Measurements from ENCODE around the gene CEP41. TPM values are rescaled to one million over a fixed set of nuclear protein-coding genes. Genes with fewer than 3 reads are reported as not detected.

CEP41 gene
- polyA plus RNA-seq, 3 donors = 2.9 to 8.5 (median 7.2) TPM

DNA sequence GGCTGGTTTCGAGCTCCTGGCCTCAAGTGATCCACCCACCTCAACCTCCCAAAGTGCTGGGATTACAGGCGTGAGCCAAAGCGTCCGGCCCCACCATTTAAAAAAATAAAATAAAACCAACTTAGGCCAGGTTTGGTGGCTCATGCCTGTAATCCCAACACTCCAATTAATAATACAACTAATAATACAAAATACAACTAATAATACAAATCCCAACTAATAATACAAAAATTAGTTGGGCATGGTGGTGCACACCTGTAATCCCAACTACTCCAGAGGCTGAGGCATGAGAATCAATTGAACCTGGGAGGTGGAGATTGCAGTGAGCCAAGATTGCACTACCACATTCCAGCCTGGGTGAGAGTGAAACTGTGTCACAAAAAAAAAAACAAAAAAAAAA is 27.6 kb downstream of the CEP41 start:
- peaks cover 3 to 8% of the 10 kb centered on the region in 2 donors for H3K4me1 ChIP-seq (ENCODE audit: control insufficient read depth in 1 of 2, insufficient read depth in 2 of 2, low read length in 2 of 2)
- H3K27ac Mint-ChIP-seq = no peak overlapping the region
- no peak for TF ChIP-seq CTCF (IDR thresholded peaks at IDR 0.05)
- H2AFZ ChIP-seq (ENCODE audit: insufficient read depth, low read depth, low read length, poor library complexity, severe bottlenecking) = no peak overlapping the region
- intact Hi-C loops (cut with micrococcal nuclease) = no loop called here
- H3K9ac ChIP-seq (ENCODE audit: insufficient read depth, low read length, poor library complexity, severe bottlenecking) = no peak overlapping the region
- H3K4me3 Mint-ChIP-seq = no peak overlapping the region
- H3K79me2 ChIP-seq (ENCODE audit: insufficient read depth, low read length) = no peaks in the 10 kb centered on the region
- H3K9me3 ChIP-seq (replicated peaks in 1 of 2; ENCODE audit: control insufficient read depth in 1 of 2, insufficient read depth in 1 of 2, low read length in 2 of 2) = no peaks in the 10 kb centered on the region
- no peaks in the 10 kb centered on the region for H4K20me1 ChIP-seq (ENCODE audit: insufficient read depth, low read length)
- no peak overlapping the region for H3K4me2 ChIP-seq (replicated peaks; ENCODE audit: extremely low read depth, low read length, poor library complexity, severe bottlenecking)
- H3K9me3 Mint-ChIP-seq = no peaks in the 10 kb centered on the region
- WGBS (ENCODE audit: insufficient coverage) = 90% methylated on average over 3 of the region's 4 CpGs
- H3K36me3 ChIP-seq (replicated peaks in 1 of 2; ENCODE audit: control insufficient read depth in 1 of 2, insufficient read depth in 2 of 2, low read length in 2 of 2) = no peaks in the 10 kb centered on the region
- peaks cover 0 to 2% (median 0%) of the 10 kb centered on the region in 3 donors for H3K27me3 Mint-ChIP-seq (ENCODE audit: low read depth in 3 of 3)
- peaks cover 22% of the 10 kb centered on the region for H3K4me1 Mint-ChIP-seq
- H3K36me3 Mint-ChIP-seq = peaks cover 0 to 16% of the 10 kb centered on the region in 2 donors
- DNase-seq = no peak
- H3K27me3 ChIP-seq (ENCODE audit: control insufficient read depth in 2 of 2, insufficient read depth in 2 of 2, low read length in 2 of 2) = no peaks in the 10 kb centered on the region
- no peak overlapping the region for H3K27ac ChIP-seq (ENCODE audit: low read depth in 1 of 2, low read length in 2 of 2)
- H3K4me3 ChIP-seq (replicated peaks in 1 of 3; ENCODE audit: low read depth in 2 of 3, low read length in 3 of 3) = no peak overlapping the region

DNA sequence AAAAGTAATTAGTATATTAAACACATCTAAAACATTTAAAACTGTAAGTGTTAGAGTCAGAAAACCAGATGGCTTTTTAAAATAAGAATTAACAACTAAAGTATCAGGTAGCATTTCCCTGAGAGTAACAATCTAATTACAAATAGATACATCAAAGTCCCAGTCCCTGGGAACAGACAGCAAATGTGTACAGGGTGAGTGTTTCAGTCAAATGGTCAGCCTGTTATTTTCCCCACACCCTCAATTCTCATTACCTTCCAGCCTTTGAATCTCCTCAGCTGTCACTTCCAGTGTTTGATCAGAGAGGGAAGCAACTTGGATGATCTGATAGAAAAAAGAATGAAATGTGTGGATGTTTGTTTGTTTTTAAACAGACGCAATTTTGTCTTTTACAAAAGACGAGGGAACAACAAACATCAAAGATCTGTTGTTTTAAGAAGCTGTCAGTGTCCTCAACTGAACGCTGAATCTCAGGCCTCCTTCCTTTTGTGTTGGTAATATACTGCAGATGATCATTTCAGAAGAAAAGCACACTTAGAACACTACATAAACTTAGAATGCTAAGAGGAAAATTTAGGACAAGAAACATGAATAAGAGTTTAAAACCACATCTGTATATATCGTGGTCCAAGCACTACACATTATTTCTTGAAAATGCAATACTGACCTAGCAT is 29.8 kb downstream of the CEP41 start:
- no peaks in the 10 kb centered on the region for H3K36me3 ChIP-seq (replicated peaks in 1 of 2; ENCODE audit: control insufficient read depth in 1 of 2, insufficient read depth in 2 of 2, low read length in 2 of 2)
- intact Hi-C loops (cut with micrococcal nuclease) = no loop called here
- no peaks in the 10 kb centered on the region for H3K9me3 ChIP-seq (replicated peaks in 1 of 2; ENCODE audit: control insufficient read depth in 1 of 2, insufficient read depth in 1 of 2, low read length in 2 of 2)
- no peak for TF ChIP-seq CTCF (IDR thresholded peaks at IDR 0.05)
- Mint-ChIP-seq H3K4me3 (no peak overlapping the region), H3K9me3 (no peaks in the 10 kb centered on the region), H3K4me1 (peaks cover 16% of the 10 kb centered on the region), H3K36me3 (peaks cover 0 to 16% of the 10 kb centered on the region in 2 donors), H3K27ac (no peak overlapping the region), H3K27me3 (ENCODE audit: low read depth in 3 of 3) (peaks cover 0 to 2% (median 0%) of the 10 kb centered on the region in 3 donors)
- WGBS (ENCODE audit: insufficient coverage) = no CpG with 5 or more reads among the region's 4 CpGs
- no peaks in the 10 kb centered on the region for H3K27me3 ChIP-seq (ENCODE audit: control insufficient read depth in 2 of 2, insufficient read depth in 2 of 2, low read length in 2 of 2)
- no peak overlapping the region for H3K9ac ChIP-seq (ENCODE audit: insufficient read depth, low read length, poor library complexity, severe bottlenecking)
- no peak for DNase-seq
- H3K79me2 ChIP-seq (ENCODE audit: insufficient read depth, low read length) = no peaks in the 10 kb centered on the region
- no peak overlapping the region for H3K4me2 ChIP-seq (replicated peaks; ENCODE audit: extremely low read depth, low read length, poor library complexity, severe bottlenecking)
- H2AFZ ChIP-seq (ENCODE audit: insufficient read depth, low read depth, low read length, poor library complexity, severe bottlenecking) = no peak overlapping the region
- no peaks in the 10 kb centered on the region for H4K20me1 ChIP-seq (ENCODE audit: insufficient read depth, low read length)
- H3K4me3 ChIP-seq (replicated peaks in 1 of 3; ENCODE audit: low read depth in 2 of 3, low read length in 3 of 3) = no peak overlapping the region
- no peak overlapping the region for H3K27ac ChIP-seq (ENCODE audit: low read depth in 1 of 2, low read length in 2 of 2)
- H3K4me1 ChIP-seq (ENCODE audit: control insufficient read depth in 1 of 2, insufficient read depth in 2 of 2, low read length in 2 of 2) = peaks cover 3 to 8% of the 10 kb centered on the region in 2 donors

All from CD14-positive monocyte (primary cell).